GM06990 (cell line): ENCODE measurements around the gene NIBAN1.
"Not testable (repeated sequence)": the region's sequence is repeated elsewhere in the genome, so short reads cannot be mapped to it uniquely, and the experiment has no call there.

Source experiments
- DNase-seq: peaks from one replicate; pipeline ENCODE4 v3.0.0-alpha.2; 2011; ENCODE audit not compliant: insufficient read length; ENCODE audit errors: extremely low read depth
- H3K27me3 ChIP-seq: replicated peaks from 2 replicates; pipeline ENCODE4 v1.6.0; 2011; ENCODE audit warnings: low read length; ENCODE audit not compliant: control insufficient read depth, insufficient read depth
- H3K36me3 ChIP-seq: 2 replicates; pipeline ENCODE4 v1.5.1; 2011; ENCODE audit warnings: low read length; ENCODE audit not compliant: control insufficient read depth, insufficient read depth
- H3K4me3 ChIP-seq: replicated peaks from 2 replicates; pipeline ENCODE4 v1.5.1; 2011; ENCODE audit warnings: low read depth, mild to moderate bottlenecking, control low read depth, low read length
- TF ChIP-seq, protein P1 (sequence below): IDR thresholded peaks from 2 replicates; pipeline ENCODE4 v1.5.1; 2011; ENCODE audit warnings: low read length, control low read depth, mild to moderate bottlenecking, inconsistent platforms; ENCODE audit not compliant: insufficient read depth, poor library complexity, severe bottlenecking

The NIBAN1 gene

DNA sequence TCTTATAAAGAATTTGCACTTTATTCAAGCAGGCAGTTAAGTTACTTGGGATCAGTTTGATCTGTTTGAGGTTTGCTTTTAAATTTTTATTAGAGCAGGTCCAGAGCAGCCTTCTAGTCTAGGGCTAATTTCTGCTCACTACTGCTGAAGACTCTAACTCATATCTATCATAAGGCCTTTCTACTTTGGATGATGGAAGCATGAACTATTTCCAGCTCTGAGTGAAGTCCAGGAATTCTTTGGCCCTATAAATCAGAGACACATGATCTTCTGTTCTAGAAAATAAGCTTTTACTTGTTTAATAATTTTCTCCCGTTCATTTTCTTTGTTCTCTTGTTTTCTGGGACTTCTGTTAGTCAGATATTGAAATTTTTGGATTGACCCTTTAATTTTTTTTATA, 14.7 kb downstream of the NIBAN1 start:
- TF ChIP-seq, protein P1, sequence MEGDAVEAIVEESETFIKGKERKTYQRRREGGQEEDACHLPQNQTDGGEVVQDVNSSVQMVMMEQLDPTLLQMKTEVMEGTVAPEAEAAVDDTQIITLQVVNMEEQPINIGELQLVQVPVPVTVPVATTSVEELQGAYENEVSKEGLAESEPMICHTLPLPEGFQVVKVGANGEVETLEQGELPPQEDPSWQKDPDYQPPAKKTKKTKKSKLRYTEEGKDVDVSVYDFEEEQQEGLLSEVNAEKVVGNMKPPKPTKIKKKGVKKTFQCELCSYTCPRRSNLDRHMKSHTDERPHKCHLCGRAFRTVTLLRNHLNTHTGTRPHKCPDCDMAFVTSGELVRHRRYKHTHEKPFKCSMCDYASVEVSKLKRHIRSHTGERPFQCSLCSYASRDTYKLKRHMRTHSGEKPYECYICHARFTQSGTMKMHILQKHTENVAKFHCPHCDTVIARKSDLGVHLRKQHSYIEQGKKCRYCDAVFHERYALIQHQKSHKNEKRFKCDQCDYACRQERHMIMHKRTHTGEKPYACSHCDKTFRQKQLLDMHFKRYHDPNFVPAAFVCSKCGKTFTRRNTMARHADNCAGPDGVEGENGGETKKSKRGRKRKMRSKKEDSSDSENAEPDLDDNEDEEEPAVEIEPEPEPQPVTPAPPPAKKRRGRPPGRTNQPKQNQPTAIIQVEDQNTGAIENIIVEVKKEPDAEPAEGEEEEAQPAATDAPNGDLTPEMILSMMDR, result no peak
- no peaks in the 10 kb centered on the region for H3K27me3 ChIP-seq
- H3K4me3 ChIP-seq, result no peak overlapping the region
- H3K36me3 ChIP-seq, result no peaks in the 10 kb centered on the region
- no peak for DNase-seq

DNA sequence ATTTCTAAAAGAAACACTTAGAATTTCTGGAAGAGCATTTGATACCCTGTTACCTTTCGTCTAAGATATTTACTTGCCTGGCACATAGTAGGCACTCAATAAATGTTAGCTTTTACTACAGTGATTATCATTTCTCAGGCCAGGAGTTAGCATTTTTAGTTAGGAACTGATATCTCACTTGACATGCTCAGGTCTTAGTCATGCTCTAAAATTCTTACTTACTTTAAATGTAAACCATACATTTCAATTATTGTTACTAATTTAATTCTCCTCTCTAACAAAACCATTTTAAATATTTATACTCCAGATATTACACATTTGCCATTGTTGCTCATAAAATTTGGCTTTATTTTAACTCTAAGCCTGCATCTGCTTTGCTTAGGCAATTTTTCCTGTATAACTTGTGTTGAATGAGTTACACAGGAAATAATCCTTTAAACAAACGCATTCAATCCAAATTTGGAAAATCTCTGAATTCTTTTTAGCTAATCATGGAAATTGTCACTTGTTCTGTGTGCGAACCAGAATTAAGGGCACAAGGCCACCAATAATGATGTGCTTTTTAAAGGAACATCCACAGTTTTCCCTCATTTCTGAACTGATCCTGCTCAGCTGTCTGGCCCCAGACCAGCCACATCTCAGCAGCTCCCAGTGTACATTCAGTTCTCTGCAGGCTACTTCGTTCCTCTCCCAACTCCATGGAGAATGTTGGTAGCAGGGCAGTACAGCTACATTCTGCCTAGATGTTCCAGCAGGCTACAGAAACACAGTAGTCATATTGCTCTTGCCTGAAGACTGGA, 15.6 kb downstream of the NIBAN1 start:
- TF ChIP-seq, protein P1, result no peak
- H3K36me3 ChIP-seq, result no peaks in the 10 kb centered on the region
- H3K4me3 ChIP-seq, result no peak overlapping the region
- H3K27me3 ChIP-seq, result no peaks in the 10 kb centered on the region
- no peak for DNase-seq

DNA sequence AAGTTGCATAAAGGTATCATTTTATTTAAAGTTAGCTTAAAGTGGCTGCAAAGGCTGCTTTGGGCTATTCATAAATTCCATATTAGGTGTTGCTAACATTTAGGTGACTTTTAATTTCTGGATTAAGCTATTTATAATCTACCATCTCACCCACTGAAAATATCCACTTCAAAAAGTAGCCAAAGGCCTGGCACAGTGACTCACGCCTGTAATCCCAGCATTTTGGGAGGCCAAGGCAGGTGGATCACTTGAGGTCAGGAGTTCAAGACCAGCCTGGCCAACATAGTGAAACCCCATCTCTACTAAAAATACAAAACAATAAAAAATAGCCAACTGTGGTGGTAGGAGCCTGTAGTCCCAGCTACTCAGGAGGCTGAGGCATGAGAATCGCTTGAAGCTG, 16.4 kb downstream of the NIBAN1 start:
- not testable (repeated sequence) for H3K36me3 ChIP-seq, H3K4me3 ChIP-seq, DNase-seq, H3K27me3 ChIP-seq

DNA sequence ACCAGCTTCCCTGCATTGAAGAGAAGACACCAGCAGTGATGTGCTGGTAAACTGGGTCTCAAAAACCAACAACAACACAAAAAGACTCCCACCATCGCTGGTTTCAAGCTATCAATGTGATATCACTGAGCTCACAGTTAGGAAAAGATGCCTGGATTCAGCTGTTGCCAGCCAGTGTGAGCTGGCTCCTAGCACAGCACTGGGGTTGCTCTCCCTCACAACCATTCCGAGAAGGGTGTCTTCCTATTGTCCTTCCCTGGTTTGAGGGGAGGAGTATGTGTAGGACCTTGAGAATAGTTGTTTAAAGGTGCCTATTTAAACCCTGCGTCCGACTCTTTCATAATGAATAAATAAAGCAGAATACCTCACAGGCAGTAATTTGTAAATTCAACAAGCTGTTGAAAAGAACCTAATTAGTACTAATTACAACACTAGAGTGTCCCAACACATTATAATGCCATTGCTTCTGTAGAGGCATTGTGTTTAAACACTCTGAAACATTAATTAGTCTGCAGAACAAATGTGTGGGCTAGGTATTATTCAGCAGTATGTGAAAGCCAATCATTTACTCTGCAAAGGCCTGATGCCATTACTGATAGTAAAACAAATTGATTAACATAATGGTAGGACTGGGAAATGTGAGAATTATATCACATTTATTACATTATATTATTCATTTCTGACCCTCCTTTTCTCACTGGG, 17.2 kb downstream of the NIBAN1 start:
- Histone ChIP-seq H3K36me3 (no peaks in the 10 kb centered on the region), H3K27me3 (no peaks in the 10 kb centered on the region), H3K4me3 (no peak overlapping the region)
- TF ChIP-seq, protein P1, result no peak
- DNase-seq, result no peak

DNA sequence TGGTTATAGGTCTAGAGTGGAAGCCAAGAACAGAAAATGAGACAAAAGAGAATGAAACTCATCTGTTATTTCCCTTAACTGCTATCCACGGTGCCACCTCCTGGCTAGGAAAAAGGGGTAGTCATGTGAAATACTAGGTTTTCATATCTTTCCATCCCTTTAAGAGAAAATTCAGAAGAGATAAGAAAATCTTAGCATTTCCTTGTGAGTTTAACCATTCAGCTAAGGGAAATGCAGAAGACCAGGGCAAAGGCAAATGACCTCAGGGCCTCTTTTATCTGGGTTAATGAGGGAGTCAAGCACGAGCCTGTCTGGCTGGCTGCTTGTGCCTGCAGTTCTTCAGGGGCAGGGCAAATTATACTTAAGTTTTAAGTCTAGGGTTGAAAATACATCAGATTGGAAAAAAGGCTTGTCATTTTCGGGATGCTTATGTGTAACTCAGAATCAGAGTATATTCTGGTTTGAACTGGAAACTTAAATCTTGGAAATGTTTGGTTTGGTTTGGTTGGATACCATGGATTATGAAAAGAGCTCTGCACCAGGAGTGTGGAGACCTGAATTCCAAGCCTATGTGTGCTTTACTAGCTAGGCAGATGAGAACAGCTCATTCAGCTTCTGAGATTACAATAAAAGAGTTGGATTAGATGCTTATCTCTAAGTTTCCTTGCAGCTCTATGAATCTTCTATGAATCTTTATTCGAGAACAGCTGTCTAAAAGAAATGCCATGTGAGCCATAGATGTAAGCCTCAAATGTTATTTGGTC, 19.9 kb downstream of the NIBAN1 start:
- no peak for DNase-seq
- TF ChIP-seq, protein P1, result peak; percentile 6
- Histone ChIP-seq H3K4me3 (no peak overlapping the region), H3K27me3 (no peaks in the 10 kb centered on the region), H3K36me3 (no peaks in the 10 kb centered on the region; the same call in 1 of the 2 replicates)
